Endothelial cell of umbilical vein (primary cell): Measurements from ENCODE around the gene SLC12A5. TPM values are rescaled to one million over a fixed set of nuclear protein-coding genes. Genes with fewer than 3 reads are reported as not detected.
A peak's percentile ranks its signal among the peaks of the same experiment; 100 is the strongest.

Experiments used
- BruUV-seq: library from RNA; stranded (reverse); fragments of 400-500 nt; replicated peaks from 2 replicates; lab custom pipeline; 2021; lab: Mats Ljungman, UMichigan
- CTCF ChIA-PET: fragments of 300-600, 350-600 bp; sonication (Branson Sonifier 250); formaldehyde crosslinking; loops from one replicate; lab custom pipeline; 2021; ENCODE audit warnings: antibody characterized with exemption, inconsistent platforms; lab: Charles Lee
- POLR2A ChIA-PET: fragments of 300-600, 350-600 bp; sonication (Branson Sonifier 250); formaldehyde crosslinking; loops from one replicate; lab custom pipeline; 2021; ENCODE audit warnings: antibody characterized with exemption, inconsistent platforms; lab: Charles Lee
- DNase-seq: peaks from one replicate; pipeline ENCODE4 v3.0.0-alpha.2; 2011; ENCODE audit warnings: low read depth, low spot score
- FAIRE-seq: peaks from 2 replicates; lab custom pipeline; 2011; peaks lifted over from hg19 to GRCh38; lab: Jason Lieb, UNC
- H2AFZ ChIP-seq: 2 replicates; pipeline ENCODE4 v1.6.0; 2012; ENCODE audit warnings: low read depth, low read length, control low read depth, inconsistent platforms
- H3K27ac ChIP-seq: 2 replicates; pipeline ENCODE4 v1.5.1; 2011; ENCODE audit warnings: low read depth, mild to moderate bottlenecking, control low read depth, low read length, moderate library complexity; ENCODE audit not compliant: insufficient read depth
- H3K27me3 ChIP-seq, 2 experiments: 2 replicates each; pipeline versions ENCODE4 v1.6.0 to v1.6.1; 2011; ENCODE audit warnings: low read length in 2 of 2, mixed read lengths in 1 of 2; ENCODE audit not compliant: control insufficient read depth in 2 of 2, insufficient read depth in 2 of 2
- H3K36me3 ChIP-seq, 2 experiments: 2 replicates in 1 of 2; 3 replicates in 1 of 2; pipeline ENCODE4 v1.5.1; 2011; ENCODE audit warnings: low read length in 2 of 2, mild to moderate bottlenecking in 1 of 2, moderate library complexity in 1 of 2; ENCODE audit not compliant: control insufficient read depth in 2 of 2, insufficient read depth in 2 of 2; ENCODE audit errors: extremely low read depth in 1 of 2
- H3K4me1 ChIP-seq: 3 replicates; pipeline ENCODE4 v1.5.1; 2011; ENCODE audit warnings: mild to moderate bottlenecking, low read length; ENCODE audit not compliant: control insufficient read depth, insufficient read depth; ENCODE audit errors: extremely low read depth
- H3K4me2 ChIP-seq: 2 replicates; pipeline ENCODE4 v1.6.1; 2011; ENCODE audit warnings: low read length, control low read depth, mixed read lengths; ENCODE audit not compliant: insufficient read depth
- H3K4me3 ChIP-seq, 3 experiments: fragments of 200-600 bp in 1 of 3; sonication (generic), shearing (Covaris generic) in 1 of 3; replicated peaks in 1 of 3; 2 replicates each; pipeline ENCODE4 v1.5.1; 2011 to 2016; ENCODE audit warnings: control low read depth in 3 of 3, low read length in 3 of 3, mild to moderate bottlenecking in 2 of 3, inconsistent platforms in 1 of 3, low read depth in 1 of 3, moderate library complexity in 1 of 3; ENCODE audit not compliant: insufficient read depth in 1 of 3
- H3K79me2 ChIP-seq: 2 replicates; pipeline ENCODE4 v1.6.0; 2012; ENCODE audit warnings: low read length, inconsistent platforms; ENCODE audit not compliant: control insufficient read depth, insufficient read depth
- H3K9ac ChIP-seq: replicated peaks from 2 replicates; pipeline ENCODE3; 2011; ENCODE audit warnings: low read length, control low read depth; ENCODE audit not compliant: insufficient read depth; ENCODE audit errors: extremely low read depth
- H3K9me1 ChIP-seq: replicated peaks from 3 replicates; pipeline ENCODE4 v1.6.0; 2011; ENCODE audit warnings: mild to moderate bottlenecking, low read length; ENCODE audit not compliant: control insufficient read depth, insufficient read depth; ENCODE audit errors: extremely low read depth
- H3K9me3 ChIP-seq: replicated peaks from 2 replicates; pipeline ENCODE4 v1.5.1; 2012; ENCODE audit warnings: low read length, inconsistent platforms; ENCODE audit not compliant: control insufficient read depth, insufficient read depth
- H4K20me1 ChIP-seq: replicated peaks from 2 replicates; pipeline ENCODE3; 2011; ENCODE audit warnings: mild to moderate bottlenecking, low read length; ENCODE audit not compliant: control insufficient read depth, insufficient read depth; ENCODE audit errors: extremely low read depth
- EZH2 ChIP-seq: IDR thresholded peaks from 2 replicates; pipeline ENCODE4 v1.6.1; 2012; ENCODE audit warnings: borderline replicate concordance, low read depth, mild to moderate bottlenecking, moderate library complexity, low read length, inconsistent platforms; ENCODE audit not compliant: severe bottlenecking
- FOS ChIP-seq: IDR thresholded peaks from 2 replicates; pipeline ENCODE4 v1.6.1; 2011; ENCODE audit warnings: mild to moderate bottlenecking, low read length, moderate library complexity, borderline replicate concordance; ENCODE audit not compliant: insufficient read depth
- MYC ChIP-seq: IDR thresholded peaks from one replicate; pipeline ENCODE4 v1.6.1; 2011; ENCODE audit warnings: mild to moderate bottlenecking, low read depth, low read length
- dilution Hi-C: fragments of 300-500 bp; cut with MboI; formaldehyde crosslinking; loops from one replicate; pipeline ENCODE4 v1.15.0; 2019; ENCODE audit warnings: low sequenced_read_pairs; ENCODE audit not compliant: extremely low pct_ligation_motif_present
- intact Hi-C: fragments of 100-400 bp; cut with micrococcal nuclease; formaldehyde crosslinking; loops from one replicate; pipeline ENCODE4 v1.10.0; 2022
- polyA plus RNA-seq, 4 experiments: library from polyadenylated mRNA; depleted of rRNA in 3 of 4; stranded (reverse) in 3 of 4; unstranded in 1 of 4; fragments of >200 nt; gene quantifications; 2 replicates each; pipeline versions ENCODE4 v1.2.1 to v1.2.3, GENCODE V29; 2011 to 2012; ENCODE audit warnings: missing spikeins in 1 of 4
- total RNA-seq: library from RNA; stranded (reverse); gene quantifications from 2 replicates; pipeline ENCODE4 v1.2.3, GENCODE V29; 2021
- TF ChIP-seq, protein P1 (sequence below), 2 donors: IDR thresholded peaks; 1 replicate in 1 of 2; 2 replicates in 1 of 2; pipeline ENCODE4 v1.5.1; 2011; ENCODE audit warnings: low read length in 2 of 2, mild to moderate bottlenecking in 2 of 2, moderate library complexity in 2 of 2, control low read depth in 1 of 2, inconsistent platforms in 1 of 2, low read depth in 1 of 2; ENCODE audit not compliant: insufficient read depth in 1 of 2; ENCODE audit errors: extremely low read depth in 1 of 2

Gene SLC12A5
- total and polyA plus RNA-seq, 2 donors (not counting 3 experiments of a cell fraction or from before 2014, with no cell fraction given): 1.6 to 2.3 TPM

DNA sequence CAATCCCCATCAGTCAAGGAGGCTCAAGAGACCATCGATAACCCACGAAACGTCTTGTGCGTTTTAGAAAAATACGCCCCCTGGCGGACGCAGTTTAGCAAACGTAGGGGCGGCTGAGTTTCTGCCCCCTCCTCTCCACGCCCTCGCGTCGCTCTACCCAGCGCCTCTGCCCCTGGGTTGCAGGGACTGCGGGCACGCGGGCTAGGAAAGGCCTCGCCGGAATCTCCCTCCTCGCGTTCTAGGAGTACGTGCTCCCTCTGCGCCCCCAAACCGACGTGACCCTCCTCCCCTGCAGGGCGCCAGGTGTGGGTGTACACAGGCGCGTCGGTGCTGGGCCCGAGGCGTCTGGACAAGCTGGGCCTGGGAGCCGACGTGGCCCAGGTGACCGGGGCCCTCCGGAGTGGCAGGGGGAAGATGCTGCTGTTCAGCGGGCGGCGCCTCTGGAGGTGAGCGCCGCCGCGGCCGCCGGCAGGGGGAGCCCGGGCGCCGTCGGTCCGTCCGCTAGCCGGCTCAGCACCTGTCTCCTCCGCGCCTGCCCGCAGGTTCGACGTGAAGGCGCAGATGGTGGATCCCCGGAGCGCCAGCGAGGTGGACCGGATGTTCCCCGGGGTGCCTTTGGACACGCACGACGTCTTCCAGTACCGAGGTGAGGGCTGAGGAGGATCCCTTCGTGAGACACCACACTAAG, 15.0 kb upstream of the SLC12A5 start:
- TF ChIP-seq FOS: no peak
- TF ChIP-seq EZH2: peak; percentile 76
- no peak for TF ChIP-seq MYC
- TF ChIP-seq, protein P1, sequence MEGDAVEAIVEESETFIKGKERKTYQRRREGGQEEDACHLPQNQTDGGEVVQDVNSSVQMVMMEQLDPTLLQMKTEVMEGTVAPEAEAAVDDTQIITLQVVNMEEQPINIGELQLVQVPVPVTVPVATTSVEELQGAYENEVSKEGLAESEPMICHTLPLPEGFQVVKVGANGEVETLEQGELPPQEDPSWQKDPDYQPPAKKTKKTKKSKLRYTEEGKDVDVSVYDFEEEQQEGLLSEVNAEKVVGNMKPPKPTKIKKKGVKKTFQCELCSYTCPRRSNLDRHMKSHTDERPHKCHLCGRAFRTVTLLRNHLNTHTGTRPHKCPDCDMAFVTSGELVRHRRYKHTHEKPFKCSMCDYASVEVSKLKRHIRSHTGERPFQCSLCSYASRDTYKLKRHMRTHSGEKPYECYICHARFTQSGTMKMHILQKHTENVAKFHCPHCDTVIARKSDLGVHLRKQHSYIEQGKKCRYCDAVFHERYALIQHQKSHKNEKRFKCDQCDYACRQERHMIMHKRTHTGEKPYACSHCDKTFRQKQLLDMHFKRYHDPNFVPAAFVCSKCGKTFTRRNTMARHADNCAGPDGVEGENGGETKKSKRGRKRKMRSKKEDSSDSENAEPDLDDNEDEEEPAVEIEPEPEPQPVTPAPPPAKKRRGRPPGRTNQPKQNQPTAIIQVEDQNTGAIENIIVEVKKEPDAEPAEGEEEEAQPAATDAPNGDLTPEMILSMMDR (IDR thresholded peaks at IDR 0.05; ENCODE audit: extremely low read depth in 1 of 2, insufficient read depth in 1 of 2, low read depth in 1 of 2, low read length in 2 of 2): peak; percentile 74 to 85
- Histone ChIP-seq H3K4me2 (no peak overlapping the region), H3K9me1 (no peaks in the 10 kb centered on the region), H3K4me3 (no peak overlapping the region), H3K9me3 (no peaks in the 10 kb centered on the region), H3K27me3 (peaks cover 39 to 46% of the 10 kb centered on the region in 2 experiments), H3K79me2 (no peaks in the 10 kb centered on the region), H3K4me1 (no peaks in the 10 kb centered on the region), H2AFZ (peak overlapping the region; percentile 56), H3K9ac (no peak overlapping the region), H3K27ac (no peak overlapping the region), H3K36me3 (no peaks in the 10 kb centered on the region), H4K20me1 (no peaks in the 10 kb centered on the region)
- ChIA-PET POLR2A (no interaction called here), CTCF (interaction anchor here (0.7 to 3.9 kb wide), 37 partner anchors 9 to 424 kb away, joined by 3 to 55 read pairs (median 6); partner anchors contain the start of gene SLC12A5)
- dilution Hi-C loops: no loop called here
- FAIRE-seq (no peak), DNase-seq (peak; percentile 31)
- intact Hi-C loops: loop anchor here (2.0 kb wide), 2 partner anchors 75 to 161 kb away; partner anchors contain the start of gene NCOA5
- BruUV-seq: no TSS peak
